ENCODE data around the gene GUCY2C.

DNA sequence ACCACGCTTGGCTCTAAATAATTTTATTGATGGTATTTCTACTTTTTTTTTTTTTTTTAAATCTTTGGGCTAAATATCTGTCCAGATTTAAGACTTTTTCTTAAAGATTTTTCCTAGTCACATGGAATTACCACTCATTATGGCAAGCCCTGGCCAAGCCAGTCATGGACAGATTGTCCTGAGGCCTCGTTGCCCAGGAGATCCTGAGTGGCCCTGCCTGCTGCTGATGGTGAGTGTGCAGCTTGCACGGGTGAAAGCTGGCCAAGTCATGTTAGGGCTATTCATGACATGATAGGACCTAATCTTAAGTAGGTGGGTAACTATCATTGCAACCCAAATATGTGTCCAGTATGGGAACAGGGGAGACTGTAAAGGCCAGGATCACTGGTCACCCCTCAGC lies 27.8 kb downstream of the GUCY2C start:
- no peak for TF ChIP-seq BHLHE40 (IDR thresholded peaks at IDR 0.05; ENCODE audit: borderline replicate concordance)
- TF ChIP-seq ARNT (IDR thresholded peaks at IDR 0.05), result no peak

All from HEK293T (cell line).